Mesenteric fat pad (tissue), 1 donor: ENCODE results near the gene MILR1. TPM values are rescaled to one million over a fixed set of nuclear protein-coding genes. Genes with fewer than 3 reads are reported as not detected.
A peak's percentile ranks its signal among the peaks of the same experiment; 100 is the strongest.

Experiments
- DNase-seq: peaks from one replicate; pipeline ENCODE4 v3.0.0-alpha.2; 2020; ENCODE audit warnings: low spot score
- microRNA-seq: library from miRNA; unstranded; fragments of <30 nt; microRNA quantifications from one replicate; pipeline ENCODE4 v1.2.0, GENCODE V29; 2020; ENCODE audit warnings: borderline number of aligned reads
- total RNA-seq: library from RNA; stranded (reverse); fragmentation: NEBNext Ultra II Directional; extraction: Animal tissue kit (Norgen Biotek cat#: 25700); gene quantifications from one replicate; pipeline ENCODE4 v1.2.1, GENCODE V29; 2021
- donor health status: DM: yes; HTN: yes; CAD: no.

The MILR1 gene
- total RNA-seq, 1 donor from 2014 or later = 15.5 TPM

- DNase-seq = no peak
Observed at GRCh38 chr17:64502021-64502420, 53.1 kb downstream of the MILR1 start.

- DNase-seq = no peak
Observed at GRCh38 chr17:64502809-64503208, 53.9 kb downstream of the MILR1 start.

DNA sequence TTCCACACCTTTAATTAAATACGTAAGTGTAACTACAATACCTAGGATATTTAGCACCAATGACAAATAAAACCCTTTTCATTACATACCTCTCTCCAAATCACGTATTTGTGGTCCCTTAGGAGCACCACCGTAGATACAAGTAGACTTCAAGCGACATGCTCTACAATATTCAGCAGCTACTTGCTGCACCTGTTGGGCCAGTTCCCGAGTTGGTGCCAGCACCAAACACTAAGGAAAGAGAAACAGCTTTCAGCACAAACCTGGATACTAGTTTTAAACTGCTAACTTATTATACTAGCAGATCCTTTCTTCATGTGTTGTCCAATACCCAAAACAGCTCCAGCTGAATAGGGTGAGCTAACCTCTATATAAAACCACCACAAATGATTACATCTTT is 54.4 kb downstream of the MILR1 start:
- DNase-seq = no peak

DNA sequence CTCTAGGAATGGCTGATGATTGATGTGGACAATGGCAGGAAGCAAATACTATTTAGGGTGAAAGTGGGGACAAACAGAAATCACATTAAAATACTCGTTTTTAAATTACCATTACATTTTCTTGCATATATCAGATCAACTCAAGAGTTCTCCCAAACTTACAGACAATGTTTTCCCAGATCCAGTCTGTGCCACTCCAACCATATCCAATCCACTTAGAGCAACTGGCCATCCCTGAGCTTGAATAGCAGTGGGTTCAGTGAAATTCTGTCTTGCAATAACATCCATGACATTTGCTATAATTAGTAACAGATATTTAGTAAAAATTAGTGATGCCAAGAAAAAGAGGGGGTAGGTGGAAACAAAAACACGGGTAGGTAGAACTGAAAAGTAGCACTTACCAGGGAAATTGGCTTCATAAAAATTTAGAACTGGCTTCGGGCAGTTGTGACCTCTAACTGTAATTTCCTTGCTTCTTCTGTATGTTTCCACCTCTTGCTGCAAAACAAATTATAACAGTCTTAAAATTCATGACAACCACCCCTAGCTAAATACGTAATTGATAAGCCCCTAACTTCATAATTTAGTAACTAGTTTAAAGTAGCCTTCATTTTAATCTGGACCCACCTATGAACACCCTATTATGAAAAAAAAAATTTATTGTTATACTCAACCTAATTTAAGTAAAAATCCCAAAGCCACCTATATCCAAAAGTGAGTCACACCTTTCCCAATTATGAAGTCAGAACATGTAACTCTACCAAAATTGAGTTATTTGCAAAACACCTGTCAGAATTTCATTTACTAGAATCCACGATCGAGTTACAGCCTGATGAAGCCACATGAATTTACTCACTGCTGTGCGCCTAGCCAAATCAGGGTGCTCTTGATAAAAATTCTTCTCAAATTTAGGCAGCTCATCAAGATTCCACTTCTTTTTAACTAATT is 55.2 kb downstream of the MILR1 start:
- no peak for DNase-seq

- no peak for DNase-seq
Observed at GRCh38 chr17:64504769-64505339, 55.9 kb downstream of the MILR1 start.

DNA sequence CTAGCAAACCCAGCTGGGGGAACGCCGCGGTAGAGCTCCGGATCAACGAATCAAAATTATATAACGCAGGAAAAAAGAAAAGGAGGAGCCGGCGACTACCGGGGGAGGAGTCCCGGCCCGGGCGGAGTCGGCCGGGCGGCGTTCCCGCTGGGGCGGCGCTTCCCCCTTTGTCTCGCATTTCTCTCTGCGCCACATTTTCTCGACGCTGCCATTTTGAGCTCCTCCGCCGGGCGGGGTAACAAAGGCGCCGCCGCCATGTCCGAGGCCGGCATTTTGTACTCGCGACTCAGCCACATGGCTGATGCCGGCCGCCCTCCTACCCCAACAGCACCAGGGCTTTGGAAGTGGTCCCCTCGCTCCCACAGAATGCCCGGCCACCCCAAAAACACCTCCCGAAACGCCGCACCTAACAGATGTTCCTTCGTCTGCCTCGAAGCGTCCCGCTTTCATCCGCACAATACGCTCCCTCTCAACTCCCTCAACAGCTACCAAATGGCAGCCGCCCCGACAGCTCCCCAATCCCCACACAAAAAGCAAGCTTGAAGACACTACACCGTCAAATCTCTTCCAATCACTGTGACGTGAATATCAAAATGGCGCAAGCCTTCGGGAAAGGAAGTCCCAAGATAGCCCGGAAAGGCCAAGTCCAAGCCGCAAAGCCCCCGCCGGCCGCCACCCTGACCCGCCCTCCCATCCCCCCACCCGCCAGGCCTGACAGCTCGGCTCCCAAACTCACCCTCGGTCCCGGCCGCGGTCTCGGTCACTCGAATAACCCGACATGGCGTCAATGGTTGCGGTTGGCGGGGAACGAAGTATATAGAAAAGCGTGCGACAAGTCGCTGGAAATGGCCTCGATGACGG is 56.7 kb downstream of the MILR1 start:
- peak; percentile 97 for DNase-seq

GRCh38 chr17:64506201-64506575 is 57.3 kb downstream of the MILR1 start, which contains the start of gene DDX5:
TSS of gene DDX5 (minus strand) at chr17:64506289. CDS start at chr17:64506119, 170 bp downstream.
- DNase-seq = peak; percentile 100

DNA sequence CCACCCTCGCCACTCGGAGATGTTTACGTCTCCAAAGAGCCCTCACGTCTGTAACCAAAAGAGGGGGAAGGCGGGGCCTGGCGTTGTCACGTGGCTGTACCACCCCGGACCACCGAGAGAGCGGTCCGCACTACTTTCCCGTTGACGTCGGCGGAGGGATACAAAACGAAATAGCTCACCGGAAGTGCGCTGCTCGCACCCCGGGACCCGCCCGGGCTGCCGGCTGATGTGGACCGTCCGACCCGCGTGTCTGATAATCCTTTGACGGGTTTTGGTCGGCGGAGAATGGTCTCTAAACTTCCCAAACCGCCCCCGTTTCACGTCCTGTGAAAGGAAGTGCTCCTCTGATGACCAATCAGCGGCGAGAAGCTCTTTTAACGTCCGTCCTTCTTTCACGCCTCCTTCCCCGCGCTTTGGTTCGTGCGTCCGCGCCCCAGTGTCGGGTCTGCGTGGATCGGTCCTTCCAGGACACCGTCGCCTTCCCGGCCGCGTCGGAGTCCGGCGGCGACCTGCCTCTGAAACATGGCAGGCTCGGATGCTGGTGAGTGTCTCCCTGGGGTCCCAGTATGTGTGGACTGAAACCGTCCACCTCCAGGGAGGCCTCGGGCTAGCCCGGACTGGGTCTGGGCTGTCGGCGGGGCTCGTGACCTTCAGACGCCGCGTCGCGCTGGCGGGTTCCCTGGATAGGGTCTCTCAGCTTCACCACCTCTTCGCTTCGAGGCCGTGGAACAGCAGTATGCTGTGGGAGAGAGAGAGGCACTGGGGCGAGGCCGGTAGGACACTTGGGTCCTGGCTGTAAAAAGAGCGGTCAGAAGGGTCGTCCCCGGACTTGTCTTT is 57.9 kb downstream of the MILR1 start, which contains the start of gene CEP95:
Gene CEP95 (plus strand): TSS at position 402 of the 837 bp plus-strand sequence. CDS start 121 bp downstream, at position 523.
- peak; percentile 95 for DNase-seq

DNA sequence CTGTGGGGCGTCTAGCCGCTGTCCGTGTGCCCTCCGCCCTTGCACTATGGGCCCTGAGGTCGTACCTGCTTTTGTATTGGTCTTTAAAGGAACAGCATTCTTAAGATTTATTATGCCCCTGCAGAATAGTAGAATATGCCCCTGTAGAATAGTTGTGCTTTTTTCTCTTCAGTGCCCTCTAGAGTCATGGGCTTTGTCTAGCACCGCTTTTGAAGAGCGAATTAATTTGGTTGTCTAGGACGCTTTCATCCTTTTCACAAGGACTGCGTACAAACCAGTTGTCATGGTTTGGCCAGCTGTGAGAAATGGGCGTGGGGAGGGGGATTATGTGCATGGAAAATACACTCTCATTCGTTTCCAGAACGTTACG is 58.5 kb downstream of the MILR1 start:
- no peak for DNase-seq

DNA sequence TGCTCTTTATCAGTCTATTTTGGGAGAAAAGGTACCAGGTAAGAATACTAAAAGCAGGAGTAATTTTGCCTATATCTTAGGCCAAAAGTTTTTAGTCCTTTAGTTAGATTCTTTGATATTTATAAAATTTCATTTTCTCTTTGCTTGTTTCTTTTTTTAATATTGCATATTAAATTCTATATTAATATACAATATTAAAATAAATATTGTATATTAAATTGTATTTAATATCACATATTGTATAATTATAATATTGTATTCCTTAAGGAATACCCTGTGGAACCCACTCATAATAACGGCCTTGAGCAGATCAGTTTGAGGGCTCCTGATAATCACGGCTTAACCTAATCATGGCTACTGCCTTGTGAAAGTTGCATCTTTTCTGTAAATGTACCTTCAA is 59.8 kb downstream of the MILR1 start:
- no peak for DNase-seq

DNA sequence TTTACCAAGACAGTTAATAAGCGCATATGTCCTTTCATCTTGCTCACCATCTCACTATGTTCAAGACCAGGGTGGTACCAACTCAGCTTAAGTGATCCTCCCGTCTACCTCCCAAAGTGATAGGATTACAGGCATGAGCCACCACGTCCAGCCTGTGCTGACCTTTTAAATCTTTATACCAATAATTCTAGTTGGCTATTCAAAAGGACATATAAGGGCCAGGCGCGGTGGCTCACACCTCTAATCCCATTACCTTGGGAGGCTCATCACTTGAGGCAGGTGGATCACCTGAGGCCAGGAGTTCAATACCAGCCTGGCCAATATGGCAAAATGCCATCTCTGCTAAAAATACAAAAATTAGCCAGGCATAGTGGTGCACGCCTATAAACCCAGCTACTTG is 60.3 kb downstream of the MILR1 start:
- DNase-seq = no peak

DNA sequence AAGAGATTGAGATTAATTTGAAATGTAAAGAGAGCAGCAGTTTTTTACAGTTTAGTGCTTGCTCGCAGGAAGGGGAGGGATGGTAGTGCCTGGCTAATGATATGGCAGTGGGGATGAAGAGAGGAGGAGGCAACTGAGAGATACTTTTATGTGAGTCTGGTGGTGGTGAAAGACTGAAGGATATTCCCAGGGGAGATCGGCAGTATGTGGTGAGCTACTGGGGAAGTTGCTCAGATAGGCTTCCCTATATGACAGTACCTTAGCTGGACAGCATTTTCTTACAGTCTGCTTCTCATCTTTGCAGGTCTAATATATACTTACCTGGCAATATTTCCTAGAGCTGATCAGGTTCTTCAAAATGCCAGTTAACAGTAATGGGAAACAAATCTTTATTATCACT is 66.5 kb downstream of the MILR1 start:
- no peak for DNase-seq

DNA sequence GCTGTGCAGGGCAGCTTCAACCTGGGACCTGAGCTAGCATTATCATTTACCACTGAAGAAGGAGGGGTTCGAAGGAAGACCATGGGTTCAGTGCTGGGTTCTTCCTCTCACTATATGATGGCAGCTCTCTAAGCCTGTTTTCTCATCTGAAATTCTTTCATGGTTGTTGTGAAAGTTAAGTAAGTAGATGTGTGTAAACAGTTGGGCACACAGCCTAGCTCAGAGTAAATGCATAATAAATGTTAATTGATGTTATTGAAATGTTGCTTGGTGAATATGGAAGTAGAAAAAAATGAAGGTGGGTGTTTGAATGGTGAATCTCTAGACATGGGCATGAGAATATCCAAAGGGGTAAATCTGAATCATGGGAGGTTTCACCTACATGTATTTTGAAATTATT is 66.9 kb downstream of the MILR1 start:
- no peak for DNase-seq

Small RNA genes within 50 kb of the gene (microRNA-seq; reads per million reads assigned to microRNA genes)
- not detected for gene MIR1273E
- gene MIR3064 = not detected
- gene MIR5047 = not detected

Other genes with a start within 250 kb of the MILR1 start
- 77.0 TPM for gene TEX2, start 185.9 kb upstream of the MILR1 start, total RNA-seq
- gene PECAM1, start 58.3 kb upstream of the MILR1 start, total RNA-seq = 367 TPM
- gene POLG2, start 47.9 kb downstream of the MILR1 start, total RNA-seq = 11.6 TPM
- gene DDX5, start 57.2 kb downstream of the MILR1 start, total RNA-seq = 902 TPM
- gene CEP95, start 57.9 kb downstream of the MILR1 start, total RNA-seq = 26.8 TPM
- gene SMURF2, start 213.2 kb downstream of the MILR1 start, total RNA-seq = 28.4 TPM